H1 (cell line): ENCODE data around the gene AGAP3. TPM values are rescaled to one million over a fixed set of nuclear protein-coding genes. Genes with fewer than 3 reads are reported as not detected.

Experiments used
- CTCF ChIA-PET: fragments of 300-600 bp; sonication (Branson Sonifier 250); formaldehyde crosslinking; loops from one replicate; lab custom pipeline; 2021; ENCODE audit not compliant: partially characterized antibody; lab: Charles Lee
- POLR2A ChIA-PET: fragments of 300-600 bp; sonication (Branson Sonifier 250); formaldehyde crosslinking; loops from one replicate; lab custom pipeline; 2021; ENCODE audit warnings: inconsistent platforms; ENCODE audit not compliant: partially characterized antibody; lab: Charles Lee
- DNase-seq, 2 experiments: peaks; one replicate each; pipeline versions ENCODE4 v3.0.0 to v3.0.0-alpha.2; 2010 to 2022; ENCODE audit warnings: low spot score in 2 of 2, low read depth in 1 of 2, mixed read lengths in 1 of 2
- FAIRE-seq: peaks from 2 replicates; lab custom pipeline; 2011; peaks lifted over from hg19 to GRCh38; lab: Jason Lieb, UNC
- H2AFZ ChIP-seq: 2 replicates; pipeline ENCODE4 v1.8.1; 2012; ENCODE audit warnings: low read length, inconsistent platforms
- H2AK5ac ChIP-seq: 2 replicates; pipeline ENCODE4 v1.6.1; 2013; ENCODE audit warnings: low read depth, low read length
- H2BK120ac ChIP-seq: replicated peaks from 2 replicates; pipeline ENCODE3; 2013; ENCODE audit warnings: low read depth, low read length, inconsistent platforms
- H2BK12ac ChIP-seq: 2 replicates; pipeline ENCODE4 v1.6.1; 2013; ENCODE audit warnings: low read depth, low read length
- H2BK15ac ChIP-seq: 2 replicates; pipeline ENCODE4 v1.6.1; 2013; ENCODE audit warnings: low read length
- H2BK20ac ChIP-seq: 2 replicates; pipeline ENCODE4 v1.6.1; 2013; ENCODE audit warnings: low read length
- H2BK5ac ChIP-seq: 2 replicates; pipeline ENCODE4 v1.6.1; 2013; ENCODE audit warnings: low read depth, low read length
- H3K14ac ChIP-seq: 2 replicates; pipeline ENCODE4 v1.6.1; 2013; ENCODE audit warnings: inconsistent platforms; ENCODE audit not compliant: insufficient read length
- H3K18ac ChIP-seq: 2 replicates; pipeline ENCODE4 v1.6.1; 2013; ENCODE audit warnings: low read length; ENCODE audit errors: extremely low read depth
- H3K23ac ChIP-seq: 2 replicates; pipeline ENCODE4 v1.6.1; 2013; ENCODE audit warnings: inconsistent platforms; ENCODE audit not compliant: insufficient read length
- H3K23me2 ChIP-seq: 2 replicates; pipeline ENCODE4 v1.6.1; 2013; ENCODE audit warnings: low read depth, low read length
- H3K27ac ChIP-seq: 2 replicates; pipeline ENCODE4 v1.6.1; 2011; ENCODE audit warnings: low read depth, low read length, inconsistent platforms
- H3K27me3 ChIP-seq, 4 experiments: replicated peaks in 1 of 4; 1 replicate in 1 of 4; 2 replicates in 3 of 4; pipeline versions ENCODE4 v1.6.1 to v1.8.1; 2011 to 2013; ENCODE audit warnings: low read length in 3 of 4, mild to moderate bottlenecking in 3 of 4, inconsistent platforms in 2 of 4, mixed read lengths in 2 of 4, moderate library complexity in 1 of 4; ENCODE audit not compliant: control insufficient read depth in 3 of 4, insufficient read depth in 3 of 4; ENCODE audit errors: extremely low read depth in 1 of 4
- H3K36me3 ChIP-seq, 4 experiments: 2 replicates each; pipeline versions ENCODE4 v1.6.1 to v1.8.1; 2011 to 2013; ENCODE audit warnings: mild to moderate bottlenecking in 4 of 4, low read length in 3 of 4, moderate library complexity in 2 of 4, control low read depth in 1 of 4, inconsistent platforms in 1 of 4; ENCODE audit not compliant: insufficient read depth in 4 of 4, control insufficient read depth in 2 of 4
- H3K4ac ChIP-seq: replicated peaks from 2 replicates; pipeline ENCODE3; 2013; ENCODE audit warnings: low read length, low read depth, mixed read lengths, inconsistent platforms; ENCODE audit not compliant: insufficient read length
- H3K4me1 ChIP-seq, 4 experiments: replicated peaks in 1 of 4; 1 replicate in 1 of 4; 2 replicates in 3 of 4; pipeline versions ENCODE4 v1.6.1 to v1.8.1; 2011 to 2013; ENCODE audit warnings: low read length in 3 of 4, inconsistent platforms in 2 of 4, mixed read lengths in 1 of 4; ENCODE audit not compliant: insufficient read depth in 4 of 4, control insufficient read depth in 3 of 4
- H3K4me2 ChIP-seq, 2 experiments: 2 replicates each; pipeline versions ENCODE4 v1.6.1 to v1.8.1; 2011 to 2013; ENCODE audit warnings: low read depth in 2 of 2, low read length in 2 of 2, control low read depth in 1 of 2, inconsistent platforms in 1 of 2, mild to moderate bottlenecking in 1 of 2; ENCODE audit not compliant: insufficient read depth in 1 of 2
- H3K4me3 ChIP-seq, 4 experiments: fragments of 200-600, 300-600 bp in 1 of 4; sonication (generic), shearing (Covaris generic), sonication (Bioruptor Twin) in 1 of 4; 2 replicates each; pipeline versions ENCODE4 v1.5.1 to v1.8.1; 2011 to 2016; ENCODE audit warnings: low read length in 4 of 4, low read depth in 3 of 4, control low read depth in 2 of 4, inconsistent platforms in 2 of 4, mild to moderate bottlenecking in 2 of 4, mixed read lengths in 1 of 4, moderate library complexity in 1 of 4; ENCODE audit not compliant: insufficient read depth in 2 of 4; ENCODE audit errors: extremely low read depth in 1 of 4
- H3K56ac ChIP-seq: replicated peaks from 2 replicates; pipeline ENCODE3; 2013; ENCODE audit warnings: low read depth, mild to moderate bottlenecking, mixed read lengths, low read length, inconsistent platforms; ENCODE audit not compliant: insufficient read length
- H3K79me1 ChIP-seq: 2 replicates; pipeline ENCODE4 v1.6.1; 2013; ENCODE audit warnings: low read depth, low read length, control low read depth
- H3K79me2 ChIP-seq, 2 experiments: 2 replicates each; pipeline versions ENCODE4 v1.6.1 to v1.8.1; 2012 to 2013; ENCODE audit warnings: low read length in 2 of 2, mild to moderate bottlenecking in 2 of 2, inconsistent platforms in 1 of 2; ENCODE audit not compliant: insufficient read depth in 2 of 2, control insufficient read depth in 1 of 2
- H3K9ac ChIP-seq, 4 experiments: replicated peaks in 1 of 4; 1 replicate in 1 of 4; 2 replicates in 3 of 4; pipeline versions ENCODE4 v1.6.1 to v1.8.1; 2011 to 2013; ENCODE audit warnings: low read depth in 3 of 4, low read length in 3 of 4, control low read depth in 2 of 4, mild to moderate bottlenecking in 2 of 4, moderate library complexity in 2 of 4, inconsistent platforms in 1 of 4; ENCODE audit errors: extremely low read depth in 1 of 4
- H3K9me3 ChIP-seq, 2 experiments: 2 replicates each; pipeline versions ENCODE4 v1.6.1 to v1.8.1; 2012 to 2013; ENCODE audit warnings: mild to moderate bottlenecking in 2 of 2, moderate library complexity in 2 of 2, control low read depth in 1 of 2, inconsistent platforms in 1 of 2, low read depth in 1 of 2, low read length in 1 of 2, mixed read lengths in 1 of 2; ENCODE audit not compliant: insufficient read depth in 2 of 2
- H4K20me1 ChIP-seq, 2 experiments: replicated peaks in 1 of 2; 2 replicates each; pipeline versions ENCODE3 to v1.8.1; 2011 to 2013; ENCODE audit warnings: inconsistent platforms in 2 of 2, low read length in 2 of 2, mild to moderate bottlenecking in 1 of 2; ENCODE audit not compliant: insufficient read depth in 2 of 2, control insufficient read depth in 1 of 2
- H4K5ac ChIP-seq: 2 replicates; pipeline ENCODE4 v1.6.1; 2013; ENCODE audit warnings: low read length, low read depth, mixed read lengths, inconsistent platforms; ENCODE audit not compliant: insufficient read length
- H4K8ac ChIP-seq: 2 replicates; pipeline ENCODE4 v1.8.0; 2013; ENCODE audit warnings: mild to moderate bottlenecking, moderate library complexity, low read length, inconsistent platforms; ENCODE audit not compliant: insufficient read depth; ENCODE audit errors: extremely low read depth
- H4K91ac ChIP-seq: replicated peaks from 2 replicates; pipeline ENCODE3; 2013; ENCODE audit warnings: low read length, mixed read lengths, inconsistent platforms; ENCODE audit not compliant: insufficient read length
- CBX5 ChIP-seq: fragments of 300-800, 300-1000 bp; sonication (generic); IDR thresholded peaks from 2 replicates; pipeline ENCODE4 v1.7.1; 2016; ENCODE audit warnings: antibody characterized with exemption, low read length, low read depth
- HDAC2 ChIP-seq, 2 experiments: fragments of 300-600 bp in 1 of 2; sonication (generic) in 1 of 2; IDR thresholded peaks; 2 replicates each; pipeline ENCODE4 v1.6.1; 2011 to 2012; ENCODE audit warnings: low read depth in 2 of 2, low read length in 2 of 2, mild to moderate bottlenecking in 2 of 2, moderate library complexity in 2 of 2, borderline replicate concordance in 1 of 2, inconsistent platforms in 1 of 2
- KDM4A ChIP-seq: IDR thresholded peaks from one replicate; pipeline ENCODE4 v1.7.1; 2012; ENCODE audit warnings: low read depth, mild to moderate bottlenecking, moderate library complexity, low read length, inconsistent platforms; ENCODE audit not compliant: severe bottlenecking
- RAD21 ChIP-seq, 2 experiments: IDR thresholded peaks in 1 of 2; conservative IDR thresholded peaks in 1 of 2; 2 replicates each; pipeline ENCODE4 v1.6.1; 2011; ENCODE audit warnings: low read depth in 2 of 2, low read length in 2 of 2, improper control_type of control experiment in 1 of 2, inconsistent platforms in 1 of 2, mild to moderate bottlenecking in 1 of 2, moderate library complexity in 1 of 2
- RFX5 ChIP-seq: IDR thresholded peaks from 2 replicates; pipeline ENCODE4 v1.6.1; 2011; ENCODE audit warnings: low read depth, low read length, improper control_type of control experiment, borderline replicate concordance
- SP1 ChIP-seq: IDR thresholded peaks from 2 replicates; pipeline ENCODE4 v1.6.1; 2011; ENCODE audit warnings: low read depth, low read length
- TBP ChIP-seq: IDR thresholded peaks from 2 replicates; pipeline ENCODE4 v1.6.1; 2011; ENCODE audit warnings: low read depth, low read length, improper control_type of control experiment
- TEAD4 ChIP-seq: IDR thresholded peaks from 2 replicates; pipeline ENCODE4 v1.6.1; 2012; ENCODE audit warnings: low read depth, low read length, inconsistent platforms, mixed read lengths
- WGBS, 2 experiments: shearing (Covaris generic) in 1 of 2; methylation state at CpG; one replicate each; pipeline versions ENCODE4 v1.1.6 to v1.1.7; 2013 to 2015; ENCODE audit warnings: low lambda C conversion rate in 2 of 2, mixed read lengths in 2 of 2, inconsistent platforms in 1 of 2, low coverage in 1 of 2, missing lambda C conversion rate in 1 of 2; ENCODE audit not compliant: insufficient replicate concordance in 2 of 2, insufficient coverage in 1 of 2, insufficient read length in 1 of 2; ENCODE audit errors: extremely low coverage in 1 of 2, missing lambda C conversion rate in 1 of 2; 5-methylcytosine and 5-hydroxymethylcytosine counted together
- polyA plus RNA-seq, 7 experiments: library from polyadenylated mRNA; depleted of rRNA in 3 of 7; stranded (reverse) in 5 of 7; unstranded in 2 of 7; fragments of >200 nt in 5 of 7; fragments of 200-250 nt in 2 of 7; gene quantifications; 1 replicate in 5 of 7; 2 replicates in 1 of 7; 4 replicates in 1 of 7; pipeline versions ENCODE4 v1.2.1 to v1.2.3, GENCODE V29; 2011 to 2013; ENCODE audit warnings: missing spikeins in 2 of 7, mixed read lengths in 2 of 7
- total RNA-seq: library from RNA; stranded (reverse); fragmentation: NEBNext Ultra II Directional; extraction: Animal tissue kit (Norgen Biotek cat#: 25700); gene quantifications from 2 replicates; pipeline ENCODE4 v1.2.1, GENCODE V29; 2021
- TF ChIP-seq, protein P1 (sequence below): IDR thresholded peaks from 2 replicates; pipeline ENCODE4 v1.6.1; 2011; ENCODE audit warnings: low read depth, mild to moderate bottlenecking, low read length; ENCODE audit not compliant: insufficient read depth

The AGAP3 gene
- total and polyA plus RNA-seq, 2 of the 8 experiments (the other 6 are each of a cell fraction or from before 2014, with no cell fraction given) = 66.4 to 120 TPM

DNA sequence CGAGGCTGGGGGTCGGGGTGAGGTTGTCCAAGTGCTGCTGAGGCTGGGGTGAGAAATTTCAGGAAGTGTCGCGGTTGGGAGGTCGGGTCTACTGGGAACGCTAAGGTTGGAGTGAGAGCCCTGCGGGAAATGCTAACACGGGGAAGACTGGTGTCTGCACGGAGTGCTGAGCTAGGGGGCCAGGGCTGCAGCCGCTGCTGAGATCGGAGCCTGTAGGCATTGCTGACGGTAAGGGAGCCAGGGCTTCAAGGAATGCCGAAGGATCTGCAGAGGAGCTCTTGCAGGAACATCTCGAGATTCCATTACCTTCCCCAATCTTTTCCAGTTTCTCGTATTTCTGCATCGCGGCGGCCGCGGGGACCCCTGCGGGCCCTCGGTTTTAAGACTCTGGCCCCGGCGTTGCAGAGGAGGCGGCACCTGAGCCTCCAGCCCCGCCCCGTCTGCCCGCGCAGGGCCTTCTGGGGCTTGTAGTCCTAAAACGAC, 28.7 kb upstream of the AGAP3 start, which contains the start of gene CDK5:
Gene CDK5, minus strand, starts transcription at position 392 of the 483 bp plus-strand sequence. Its CDS starts 49 bp downstream, at position 343.
- Histone ChIP-seq H2AFZ (peak within 1 kb of the TSS; percentile 76; the same call in 1 of the 2 replicates), H3K4me2 (peak within 1 kb of the TSS; percentile 86 to 98), H3K27ac (peak within 1 kb of the TSS; percentile 61; the same call in 1 of the 2 replicates), H3K23me2 (peaks cover 26% of the 10 kb centered on the region), H3K9me3 (no peaks in the 10 kb centered on the region), H3K9ac (peak within 1 kb of the TSS in 2 of 4 experiments; percentile 26 to 29; a peak in 2 of 7 replicates), H4K8ac (peak within 1 kb of the TSS; percentile 29), H3K4me1 (peaks cover 9 to 40% (median 29%) of the 10 kb centered on the region in 4 experiments), H3K79me2 (no peaks in the 10 kb centered on the region), H2BK15ac (peak within 1 kb of the TSS; percentile 19; the same call in 1 of the 2 replicates), H3K23ac (no peak within 1 kb of the TSS), H2BK120ac (no peak within 1 kb of the TSS), H4K20me1 (peaks cover 0 to 7% of the 10 kb centered on the region in 2 experiments), H2BK20ac (no peak within 1 kb of the TSS; the same call in 1 of the 2 replicates), H3K27me3 (peaks cover 0 to 11% (median 4%) of the 10 kb centered on the region in 4 experiments; a peak in 5 of 7 replicates), H4K5ac (peak within 1 kb of the TSS; percentile 55), H3K4me3 (peak within 1 kb of the TSS; percentile 72 to 91 (median 86)), H4K91ac (peak within 1 kb of the TSS; percentile 36), H3K18ac (peak within 1 kb of the TSS; percentile 68), H3K79me1 (0 out of 2 replicates have a peak, but pooled peaks cover 3% of the 10 kb centered on the region), H3K4ac (peak within 1 kb of the TSS; percentile 89), H3K36me3 (no peaks in the 10 kb centered on the region), H3K56ac (no peak within 1 kb of the TSS), H3K14ac (no peak within 1 kb of the TSS), H2BK5ac (peak within 1 kb of the TSS; percentile 71; the same call in 1 of the 2 replicates), H2AK5ac (peak within 1 kb of the TSS; percentile 56; the same call in 1 of the 2 replicates), H2BK12ac (no peak within 1 kb of the TSS)
- POLR2A ChIA-PET = interaction anchor here (1.0 to 2.5 kb wide), 3 partner anchors 22 to 30 kb away, joined by 3 to 7 read pairs (median 6); partner anchors contain the start of gene ABCB8
- FAIRE-seq (no peak), DNase-seq (no peak)
- WGBS, 2 experiments = 1% methylated on average over 29 of the region's 30 CpGs; no CpG with 5 or more reads in 1 of the 2 experiments
- CTCF ChIA-PET = interaction anchor here (0.7 to 9.7 kb wide), 14 partner anchors 9 to 81 kb away, joined by 3 to 88 read pairs (median 6); partner anchors contain the start of genes ABCB8 and FASTK
- TF ChIP-seq RAD21 (IDR thresholded peaks at IDR 0.05 in 1 of 2, conservative IDR thresholded peaks at IDR 0.05 in 1 of 2; ENCODE audit: low read depth in 2 of 2, low read length in 2 of 2) (no peak), HDAC2 (IDR thresholded peaks at IDR 0.05; ENCODE audit: borderline replicate concordance in 1 of 2, low read depth in 2 of 2, low read length in 2 of 2) (no peak), KDM4A (peak; percentile 66), SP1 (no peak), TEAD4 (no peak), CBX5 (no peak), RFX5 (no peak), TBP (0 out of 2 replicates have a peak, but pooled peaks have one; percentile 3)
- TF ChIP-seq, protein P1, sequence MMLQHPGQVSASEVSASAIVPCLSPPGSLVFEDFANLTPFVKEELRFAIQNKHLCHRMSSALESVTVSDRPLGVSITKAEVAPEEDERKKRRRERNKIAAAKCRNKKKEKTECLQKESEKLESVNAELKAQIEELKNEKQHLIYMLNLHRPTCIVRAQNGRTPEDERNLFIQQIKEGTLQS = no peak
